IMR-90 (cell line): ENCODE data around the gene SLC24A2. TPM values are rescaled to one million over a fixed set of nuclear protein-coding genes. Genes with fewer than 3 reads are reported as not detected.

ENCODE experiments used
- ATAC-seq: fragments of 200-7000 bp; cut with Tn5 transposase; 2 replicates; pipeline ENCODE4 v1.9.1; 2020; ENCODE audit warnings: low read depth, mild to moderate bottlenecking, moderate library complexity
- BruUV-seq: library from RNA; stranded (reverse); fragments of 400-500 nt; replicated peaks from 2 replicates; lab custom pipeline; 2021; lab: Mats Ljungman, UMichigan
- CTCF ChIA-PET: fragments of 300-600 bp; formaldehyde crosslinking; extraction: SDS; loops from one replicate; lab custom pipeline; 2021; ENCODE audit warnings: antibody characterized with exemption; lab: Yijun Ruan, JAX
- POLR2A ChIA-PET: fragments of 300-600 bp; sonication (Branson Sonifier 250); formaldehyde crosslinking; loops from one replicate; lab custom pipeline; 2022; ENCODE audit warnings: antibody characterized with exemption; ENCODE audit not compliant: unreplicated experiment; lab: Charles Lee
- DNase-seq: peaks from one replicate; pipeline ENCODE4 v3.0.0; 2013
- H2AFZ ChIP-seq: replicated peaks from 2 replicates; pipeline ENCODE3; 2013; ENCODE audit warnings: low read length, mild to moderate bottlenecking; ENCODE audit not compliant: poor library complexity
- H2AK5ac ChIP-seq: 2 replicates; pipeline ENCODE4 v1.6.1; 2013; ENCODE audit warnings: low read depth, low read length, inconsistent platforms
- H2AK9ac ChIP-seq: replicated peaks from 2 replicates; pipeline ENCODE3; 2013; ENCODE audit warnings: mild to moderate bottlenecking, low read depth, low read length, moderate library complexity; ENCODE audit not compliant: poor library complexity
- H2BK120ac ChIP-seq: 2 replicates; pipeline ENCODE4 v1.6.1; 2013; ENCODE audit warnings: low read depth, low read length, inconsistent platforms
- H2BK15ac ChIP-seq: 3 replicates; pipeline ENCODE4 v1.6.1; 2013; ENCODE audit warnings: low read depth, low read length, inconsistent platforms
- H2BK20ac ChIP-seq: 2 replicates; pipeline ENCODE4 v1.6.1; 2013; ENCODE audit warnings: low read depth, mild to moderate bottlenecking, inconsistent platforms, low read length, moderate library complexity
- H2BK5ac ChIP-seq: 2 replicates; pipeline ENCODE4 v1.6.1; 2013; ENCODE audit warnings: mild to moderate bottlenecking, low read depth, low read length, inconsistent platforms; ENCODE audit not compliant: poor library complexity, severe bottlenecking
- H3K14ac ChIP-seq: replicated peaks from 2 replicates; pipeline ENCODE4 v1.6.1; 2013; ENCODE audit warnings: low read depth, low read length, inconsistent platforms
- H3K18ac ChIP-seq: 2 replicates; pipeline ENCODE4 v1.6.1; 2013; ENCODE audit warnings: low read depth, low read length, control low read depth
- H3K23ac ChIP-seq: 2 replicates; pipeline ENCODE4 v1.6.1; 2013; ENCODE audit warnings: low read depth, low read length, inconsistent platforms
- H3K27ac ChIP-seq: 2 replicates; pipeline ENCODE4 v1.5.1; 2013; ENCODE audit warnings: mild to moderate bottlenecking, control low read depth, low read length; ENCODE audit not compliant: insufficient read depth
- H3K27me3 ChIP-seq: 2 replicates; pipeline ENCODE4 v1.6.1; 2013; ENCODE audit warnings: low read length; ENCODE audit not compliant: control insufficient read depth, insufficient read depth
- H3K36me3 ChIP-seq: 2 replicates; pipeline ENCODE4 v1.6.1; 2013; ENCODE audit warnings: low read length, mixed read lengths; ENCODE audit not compliant: control insufficient read depth, insufficient read depth
- H3K4ac ChIP-seq: 2 replicates; pipeline ENCODE4 v1.6.1; 2013; ENCODE audit warnings: low read depth, low read length, inconsistent platforms
- H3K4me1 ChIP-seq: 2 replicates; pipeline ENCODE4 v1.6.1; 2013; ENCODE audit warnings: low read length, mixed read lengths; ENCODE audit not compliant: control insufficient read depth, insufficient read depth
- H3K4me2 ChIP-seq: 2 replicates; pipeline ENCODE4 v1.6.1; 2013; ENCODE audit warnings: low read depth, mild to moderate bottlenecking, control low read depth, low read length, moderate library complexity
- H3K4me3 ChIP-seq: 2 replicates; pipeline ENCODE4 v1.5.1; 2013; ENCODE audit warnings: low read depth, mild to moderate bottlenecking, control low read depth, low read length, moderate library complexity; ENCODE audit not compliant: insufficient read depth
- H3K56ac ChIP-seq: 2 replicates; pipeline ENCODE4 v1.6.1; 2013; ENCODE audit warnings: low read length, inconsistent platforms; ENCODE audit not compliant: insufficient read depth; ENCODE audit errors: extremely low read depth
- H3K79me1 ChIP-seq, 2 experiments: 2 replicates each; pipeline ENCODE4 v1.6.1; 2013; ENCODE audit warnings: low read length in 2 of 2, inconsistent platforms in 1 of 2, low read depth in 1 of 2
- H3K9ac ChIP-seq: 2 replicates; pipeline ENCODE4 v1.6.1; 2013; ENCODE audit warnings: low read depth, low read length, control low read depth
- H3K9me1 ChIP-seq: 2 replicates; pipeline ENCODE4 v1.6.1; 2013; ENCODE audit warnings: low read length, inconsistent platforms; ENCODE audit not compliant: insufficient read depth
- H3K9me3 ChIP-seq: 2 replicates; pipeline ENCODE4 v1.6.1; 2013; ENCODE audit warnings: low read length; ENCODE audit not compliant: control insufficient read depth, insufficient read depth
- H4K20me1 ChIP-seq: 2 replicates; pipeline ENCODE4 v1.6.1; 2013; ENCODE audit warnings: low read length, inconsistent platforms; ENCODE audit not compliant: insufficient read depth
- H4K5ac ChIP-seq: 2 replicates; pipeline ENCODE4 v1.6.1; 2013; ENCODE audit warnings: mild to moderate bottlenecking, low read depth, low read length, control low read depth
- H4K8ac ChIP-seq, 2 experiments: 2 replicates each; pipeline ENCODE4 v1.6.1; 2013; ENCODE audit warnings: low read depth in 2 of 2, low read length in 2 of 2, control low read depth in 1 of 2, inconsistent platforms in 1 of 2
- H4K91ac ChIP-seq: 2 replicates; pipeline ENCODE4 v1.6.1; 2013; ENCODE audit warnings: low read depth, low read length, inconsistent platforms; ENCODE audit not compliant: insufficient read depth
- FOS ChIP-seq: fragments of 150-350 bp; IDR thresholded peaks from 2 replicates; pipeline ENCODE4 v1.6.1; 2016; ENCODE audit warnings: low read depth, low read length
- MAZ ChIP-seq: IDR thresholded peaks from 2 replicates; pipeline ENCODE4 v1.6.1; 2012; ENCODE audit warnings: low read depth, mild to moderate bottlenecking, low read length, improper control_type of control experiment, moderate library complexity, borderline replicate concordance
- SMC3 ChIP-seq: fragments of 150-350 bp; IDR thresholded peaks from 2 replicates; pipeline ENCODE4 v1.6.1; 2016; ENCODE audit warnings: low read depth, mild to moderate bottlenecking, antibody characterized with exemption, low read length, moderate library complexity
- WGBS, 2 experiments: methylation state at CpG; one replicate each; pipeline versions ENCODE4 v1.1.5 to v1.1.7; 2013; ENCODE audit warnings: missing lambda C conversion rate in 2 of 2; ENCODE audit not compliant: insufficient read length in 1 of 2; ENCODE audit errors: extremely low coverage in 2 of 2; 5-methylcytosine and 5-hydroxymethylcytosine counted together
- dilution Hi-C: fragments of 300-500 bp; cut with HindIII; formaldehyde crosslinking; loops from one replicate; pipeline ENCODE4 v1.14.3; 2018; ENCODE audit warnings: low sequenced_read_pairs; ENCODE audit not compliant: unreplicated experiment
- in situ Hi-C: fragments of 300-500 bp; cut with MboI; formaldehyde crosslinking; loops from 3 replicates; pipeline ENCODE4 v1.14.3; 2019; ENCODE audit warnings: low sequenced_read_pairs, inconsistent platforms, mixed read lengths
- intact Hi-C: fragments of 100-400 bp; cut with micrococcal nuclease; formaldehyde crosslinking; loops from 2 replicates; pipeline ENCODE4 v1.10.0; 2022
- polyA plus RNA-seq, 3 experiments: library from polyadenylated mRNA; depleted of rRNA; stranded (reverse); fragments of >200 nt; gene quantifications; 2 replicates each; pipeline ENCODE4 v1.2.3, GENCODE V29; 2012; ENCODE audit warnings: low replicate concordance in 1 of 3
- total RNA-seq: library from RNA; depleted of rRNA; stranded (reverse); fragments of >200 nt; gene quantifications from 2 replicates; pipeline ENCODE4 v1.2.3, GENCODE V29; 2012

SLC24A2 gene
- total and polyA plus RNA-seq, 2 of the 4 experiments (the other 2 are of a cell fraction), result not detected

DNA sequence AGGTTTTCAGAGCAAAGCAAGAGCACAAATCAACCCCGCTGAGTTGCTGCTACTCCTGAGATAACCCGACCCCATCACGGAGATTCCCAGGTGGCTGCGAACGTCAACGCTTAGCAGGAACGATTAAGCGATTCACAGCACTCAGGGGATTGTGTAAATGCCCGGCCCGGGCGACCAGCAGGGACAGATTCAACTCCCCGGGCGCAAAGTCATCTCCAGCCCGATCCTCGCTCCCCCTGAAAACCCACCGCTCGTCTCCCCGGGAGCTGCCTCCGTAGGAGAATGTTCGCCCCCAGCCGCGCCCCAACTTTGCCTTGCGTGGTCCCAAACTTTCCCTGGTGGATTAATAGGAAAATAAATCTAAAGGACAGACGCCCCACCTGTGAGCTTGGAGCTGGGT is 685 bp downstream of the SLC24A2 start:
- H3K27me3 ChIP-seq, result peaks cover 12% of the 10 kb centered on the region
- no peak overlapping the region for H3K14ac ChIP-seq
- intact Hi-C loops (no loop called here), dilution Hi-C loops (no loop called here), in situ Hi-C loops (no loop called here)
- no peak overlapping the region for H2AK5ac ChIP-seq
- no peaks in the 10 kb centered on the region for H3K79me1 ChIP-seq
- H4K91ac ChIP-seq, result no peak overlapping the region
- no peak overlapping the region for H4K5ac ChIP-seq
- ChIA-PET CTCF (interaction anchor here (0.6 kb wide), 1 partner anchor 8 kb away, joined by 5 read pairs; no protein-coding TSS in a partner anchor), POLR2A (no interaction called here)
- no peaks in the 10 kb centered on the region for H3K4me1 ChIP-seq
- no peak overlapping the region for H2BK15ac ChIP-seq
- H3K9me1 ChIP-seq, result no peaks in the 10 kb centered on the region
- H3K36me3 ChIP-seq, result no peaks in the 10 kb centered on the region
- BruUV-seq, result no TSS peak
- no peak overlapping the region for H4K8ac ChIP-seq
- peak overlapping the region; percentile 2 for H2AFZ ChIP-seq
- no peak overlapping the region for H3K18ac ChIP-seq
- no peak overlapping the region for H3K4me3 ChIP-seq
- DNase-seq, result no peak
- no peaks in the 10 kb centered on the region for H3K9me3 ChIP-seq
- H3K4me2 ChIP-seq, result no peak overlapping the region
- no peak overlapping the region for H3K27ac ChIP-seq
- ATAC-seq, result no peak
- no peak overlapping the region for H2BK5ac ChIP-seq
- 0% methylated on average over 3 of the region's 24 CpGs; no CpG with 5 or more reads in 1 of the 2 experiments for WGBS, 2 experiments
- H2BK120ac ChIP-seq, result no peak overlapping the region
- H3K4ac ChIP-seq, result no peak overlapping the region
- H3K23ac ChIP-seq, result no peak overlapping the region
- no peaks in the 10 kb centered on the region for H4K20me1 ChIP-seq
- H3K56ac ChIP-seq, result no peak overlapping the region
- no peak for TF ChIP-seq FOS
- no peak for TF ChIP-seq MAZ
- no peak for TF ChIP-seq SMC3
- no peak overlapping the region for H3K9ac ChIP-seq
- H2AK9ac ChIP-seq, result no peak overlapping the region
- H2BK20ac ChIP-seq, result no peak overlapping the region
